ENCODE results near the gene MRPS23. TPM values are rescaled to one million over a fixed set of nuclear protein-coding genes. Genes with fewer than 3 reads are reported as not detected.

The MRPS23 gene
- total and polyA plus RNA-seq, 2 of the 8 experiments (the other 6 are each of a cell fraction or from before 2014, with no cell fraction given): 38.6 to 60.4 TPM

DNA sequence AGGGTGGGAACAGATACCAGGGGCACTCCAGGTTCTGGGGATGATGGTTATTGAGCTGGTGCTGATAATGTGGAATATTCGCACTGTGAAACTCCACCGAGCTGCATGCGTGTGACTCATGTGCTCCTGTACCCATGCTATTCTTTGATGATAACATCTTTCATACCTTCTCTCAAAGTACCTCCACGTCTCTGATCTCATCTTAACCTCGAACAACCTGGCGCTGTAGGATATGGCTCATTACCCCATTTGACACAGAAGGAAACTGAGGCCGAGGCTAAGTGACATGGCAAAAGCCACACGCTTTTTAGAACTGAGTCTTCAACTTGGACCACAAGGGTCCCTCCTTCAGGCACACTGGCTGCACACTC is 30.2 kb upstream of the MRPS23 start:
- H3K27ac ChIP-seq (ENCODE audit: low read depth, low read length): 0 out of 2 replicates have a peak overlapping the region, but pooled peaks have one; percentile 7
- peak overlapping the region; percentile 93 for H2BK15ac ChIP-seq (ENCODE audit: low read length)
- 96% methylated on average over 8 of the region's 8 CpGs; no CpG with 5 or more reads in 1 of the 2 experiments for WGBS, 2 experiments (ENCODE audit: extremely low coverage in 1 of 2, insufficient coverage in 1 of 2, insufficient read length in 1 of 2, insufficient replicate concordance in 2 of 2, low coverage in 1 of 2, low lambda C conversion rate in 2 of 2, missing lambda C conversion rate in 1 of 2)

More for the DNA sequence above, 30.2 kb upstream of the MRPS23 start:
- no peak for FAIRE-seq
- no peak overlapping the region for H3K9ac ChIP-seq (replicated peaks in 1 of 4; ENCODE audit: extremely low read depth in 1 of 4, low read depth in 3 of 4, low read length in 3 of 4)
- no peaks in the 10 kb centered on the region for H4K20me1 ChIP-seq (replicated peaks in 1 of 2; ENCODE audit: control insufficient read depth in 1 of 2, insufficient read depth in 2 of 2, low read length in 2 of 2)
- H2AK5ac ChIP-seq (ENCODE audit: low read depth, low read length): peak overlapping the region; percentile 54; the same call in 1 of the 2 replicates
- no peak overlapping the region for H2AFZ ChIP-seq (ENCODE audit: low read length)
- H2BK20ac ChIP-seq (ENCODE audit: low read length): peak overlapping the region; percentile 3; the same call in 1 of the 2 replicates
- TF ChIP-seq FOSL1 (IDR thresholded peaks at IDR 0.05; ENCODE audit: insufficient read depth, low read depth, low read length) (no peak), CHD1 (IDR thresholded peaks at IDR 0.05; ENCODE audit: low read depth, low read length) (no peak), SIN3A (conservative IDR thresholded peaks at IDR 0.05 in 1 of 2, IDR thresholded peaks at IDR 0.05 in 1 of 2; ENCODE audit: low read depth in 1 of 2, low read length in 2 of 2) (no peak), CBX8 (IDR thresholded peaks at IDR 0.05; ENCODE audit: borderline replicate concordance, low read depth, low read length) (no peak), GABPA (IDR thresholded peaks at IDR 0.05; ENCODE audit: borderline replicate concordance, insufficient read depth, low read length) (no peak), BCL11A (IDR thresholded peaks at IDR 0.05; ENCODE audit: low read depth in 2 of 2, low read length in 2 of 2) (no peak), TCF12 (IDR thresholded peaks at IDR 0.05; ENCODE audit: low read depth, low read length) (no peak), HDAC6 (IDR thresholded peaks at IDR 0.05; ENCODE audit: low read depth, low read length) (no peak)
- H3K4me2 ChIP-seq (ENCODE audit: insufficient read depth in 1 of 2, low read depth in 2 of 2, low read length in 2 of 2): no peak overlapping the region; a peak in 1 of 4 replicates
- H3K27me3 ChIP-seq (replicated peaks in 1 of 4; ENCODE audit: control insufficient read depth in 3 of 4, extremely low read depth in 1 of 4, insufficient read depth in 3 of 4, low read length in 3 of 4): peaks cover 0 to 12% (median 5%) of the 10 kb centered on the region in 4 experiments; a peak in 3 of 7 replicates
- no peaks in the 10 kb centered on the region for H3K79me2 ChIP-seq (ENCODE audit: control insufficient read depth in 1 of 2, insufficient read depth in 2 of 2, low read length in 2 of 2)
- H3K14ac ChIP-seq (ENCODE audit: insufficient read length): no peak overlapping the region
- peak overlapping the region; percentile 13 for H2BK120ac ChIP-seq (replicated peaks; ENCODE audit: low read depth, low read length)
- peak overlapping the region; percentile 4; the same call in 1 of the 2 replicates for H2BK5ac ChIP-seq (ENCODE audit: low read depth, low read length)
- peaks cover 2% of the 10 kb centered on the region; the same call in 1 of the 2 replicates for H3K23me2 ChIP-seq (ENCODE audit: low read depth, low read length)
- H3K23ac ChIP-seq (ENCODE audit: insufficient read length): no peak overlapping the region
- no peak for DNase-seq (ENCODE audit: low read depth in 1 of 2, low spot score in 2 of 2)
- H2BK12ac ChIP-seq (ENCODE audit: low read depth, low read length): peak overlapping the region; percentile 99; the same call in 1 of the 2 replicates
- H3K18ac ChIP-seq (ENCODE audit: extremely low read depth, low read length): no peak overlapping the region
- H3K9me3 ChIP-seq (ENCODE audit: insufficient read depth in 2 of 2, low read depth in 1 of 2, low read length in 1 of 2): no peaks in the 10 kb centered on the region
- no peak overlapping the region for H3K4me3 ChIP-seq (ENCODE audit: extremely low read depth in 1 of 4, insufficient read depth in 2 of 4, low read depth in 3 of 4, low read length in 4 of 4)
- ChIA-PET CTCF (ENCODE audit: partially characterized antibody) (interaction anchor here (1.0 to 20.7 kb wide), 7 partner anchors 12 to 233 kb away, joined by 3 to 221 read pairs (median 6); no protein-coding TSS in a partner anchor), POLR2A (ENCODE audit: partially characterized antibody) (interaction anchor here (1.3 to 4.2 kb wide), 6 partner anchors 9 to 109 kb away, joined by 3 to 15 read pairs (median 8); partner anchors contain the start of gene VEZF1)
- no peaks in the 10 kb centered on the region for H3K36me3 ChIP-seq (ENCODE audit: control insufficient read depth in 2 of 4, insufficient read depth in 4 of 4, low read length in 3 of 4)
- H3K4me1 ChIP-seq (replicated peaks in 1 of 4; ENCODE audit: control insufficient read depth in 3 of 4, insufficient read depth in 4 of 4, low read length in 3 of 4): peaks cover 22 to 51% (median 34%) of the 10 kb centered on the region in 4 experiments
- no peak overlapping the region for H4K8ac ChIP-seq (ENCODE audit: extremely low read depth, insufficient read depth, low read length)
- peak overlapping the region; percentile 79 for H4K91ac ChIP-seq (replicated peaks; ENCODE audit: insufficient read length, low read length)
- peak overlapping the region; percentile 27 for H3K4ac ChIP-seq (replicated peaks; ENCODE audit: insufficient read length, low read depth, low read length)
- no peak overlapping the region for H3K56ac ChIP-seq (replicated peaks; ENCODE audit: insufficient read length, low read depth, low read length)
- no peaks in the 10 kb centered on the region for H3K79me1 ChIP-seq (ENCODE audit: low read depth, low read length)
- no peak overlapping the region for H4K5ac ChIP-seq (ENCODE audit: insufficient read length, low read depth, low read length)
